ENCODE data around the gene RSU1. TPM values are rescaled to one million over a fixed set of nuclear protein-coding genes. Genes with fewer than 3 reads are reported as not detected.

RSU1 gene
- 10 to 100 TPM; 50.9 to 52.0 TPM for total RNA-seq

- peak; percentile 95 to 97 for ATAC-seq
Measured at GRCh38 chr10:16817125-16818019, at the start of gene RSU1. Gene RSU1, minus strand, starts transcription at chr10:16817424. Its CDS starts 343 bp downstream, at chr10:16817081.

GRCh38 chr10:16866541-16867275 lies 49.5 kb upstream of the RSU1 start:
- ATAC-seq, result no peak
- Mint-ChIP-seq H3K36me3 (no peaks in the 10 kb centered on the region), H3K27ac (no peak overlapping the region), H3K9me3 (no peaks in the 10 kb centered on the region)
- DNase-seq (ENCODE audit: low spot score in 2 of 2), result no peak

More at GRCh38 chr10:16817125-16818019, at the start of gene RSU1:
- Mint-ChIP-seq H3K9me3 (peaks cover 3 to 5% of the 10 kb centered on the region in 2 donors), H3K36me3 (peaks cover 17 to 26% of the 10 kb centered on the region in 2 donors), H3K27ac (peak within 1 kb of the TSS; percentile 93 to 94)
- peak; percentile 99 to 100 for DNase-seq (ENCODE audit: low spot score in 2 of 2)

- ATAC-seq (no peak), DNase-seq (ENCODE audit: low spot score in 2 of 2) (no peak)
- H3K36me3 Mint-ChIP-seq, result no peaks in the 10 kb centered on the region
- no peak overlapping the region for H3K27ac Mint-ChIP-seq
- H3K9me3 Mint-ChIP-seq, result no peaks in the 10 kb centered on the region
Measured at GRCh38 chr10:16865766-16866165, 48.5 kb upstream of the RSU1 start.

- Mint-ChIP-seq H3K27ac (no peak overlapping the region), H3K9me3 (no peaks in the 10 kb centered on the region), H3K36me3 (no peaks in the 10 kb centered on the region)
- ATAC-seq (no peak), DNase-seq (ENCODE audit: low spot score in 2 of 2) (no peak)
Measured at GRCh38 chr10:16863766-16864165, 46.5 kb upstream of the RSU1 start.

GRCh38 chr10:16857419-16857818 lies 40.2 kb upstream of the RSU1 start:
- ATAC-seq, result no peak
- H3K36me3 Mint-ChIP-seq, result no peaks in the 10 kb centered on the region
- H3K27ac Mint-ChIP-seq, result no peak overlapping the region
- H3K9me3 Mint-ChIP-seq, result no peaks in the 10 kb centered on the region
- DNase-seq (ENCODE audit: low spot score in 2 of 2), result no peak

- no peaks in the 10 kb centered on the region for H3K9me3 Mint-ChIP-seq
- no peak for ATAC-seq
- no peak overlapping the region for H3K27ac Mint-ChIP-seq
Measured at GRCh38 chr10:16856567-16856966, 39.3 kb upstream of the RSU1 start.

GRCh38 chr10:16856092-16856491 lies 38.9 kb upstream of the RSU1 start:
- H3K9me3 Mint-ChIP-seq, result no peaks in the 10 kb centered on the region
- DNase-seq (ENCODE audit: low spot score in 2 of 2), result no peak
- H3K36me3 Mint-ChIP-seq, result no peaks in the 10 kb centered on the region
- ATAC-seq, result no peak
- H3K27ac Mint-ChIP-seq, result no peak overlapping the region

More at GRCh38 chr10:16856567-16856966, 39.3 kb upstream of the RSU1 start:
- no peaks in the 10 kb centered on the region for H3K36me3 Mint-ChIP-seq
- no peak for DNase-seq (ENCODE audit: low spot score in 2 of 2)

GRCh38 chr10:16854623-16855022 lies 37.4 kb upstream of the RSU1 start:
- no peaks in the 10 kb centered on the region for H3K36me3 Mint-ChIP-seq

GRCh38 chr10:16853809-16854208 lies 36.6 kb upstream of the RSU1 start:
- Mint-ChIP-seq H3K36me3 (no peaks in the 10 kb centered on the region), H3K27ac (no peak overlapping the region), H3K9me3 (no peaks in the 10 kb centered on the region)
- DNase-seq (ENCODE audit: low spot score in 2 of 2) (no peak), ATAC-seq (no peak)

More at GRCh38 chr10:16854623-16855022, 37.4 kb upstream of the RSU1 start:
- no peak for ATAC-seq
- H3K9me3 Mint-ChIP-seq, result no peaks in the 10 kb centered on the region
- H3K27ac Mint-ChIP-seq, result no peak overlapping the region
- no peak for DNase-seq (ENCODE audit: low spot score in 2 of 2)

- ATAC-seq (no peak), DNase-seq (ENCODE audit: low spot score in 2 of 2) (no peak)
- no peaks in the 10 kb centered on the region for H3K9me3 Mint-ChIP-seq
- H3K27ac Mint-ChIP-seq, result no peak overlapping the region
- no peaks in the 10 kb centered on the region for H3K36me3 Mint-ChIP-seq
Measured at GRCh38 chr10:16853201-16853600, 36.0 kb upstream of the RSU1 start.

GRCh38 chr10:16852624-16853023 lies 35.4 kb upstream of the RSU1 start:
- DNase-seq (ENCODE audit: low spot score in 2 of 2) (no peak), ATAC-seq (no peak)
- Mint-ChIP-seq H3K9me3 (no peaks in the 10 kb centered on the region), H3K27ac (no peak overlapping the region), H3K36me3 (no peaks in the 10 kb centered on the region)

GRCh38 chr10:16848562-16849154 lies 31.4 kb upstream of the RSU1 start:
- ATAC-seq, result no peak
- no peak overlapping the region for H3K27ac Mint-ChIP-seq
- no peaks in the 10 kb centered on the region for H3K9me3 Mint-ChIP-seq
- no peaks in the 10 kb centered on the region for H3K36me3 Mint-ChIP-seq
- DNase-seq (ENCODE audit: low spot score in 2 of 2), result no peak

GRCh38 chr10:16847644-16848043 lies 30.4 kb upstream of the RSU1 start:
- ATAC-seq (no peak), DNase-seq (ENCODE audit: low spot score in 2 of 2) (no peak)
- no peaks in the 10 kb centered on the region for H3K9me3 Mint-ChIP-seq
- no peak overlapping the region for H3K27ac Mint-ChIP-seq
- no peaks in the 10 kb centered on the region for H3K36me3 Mint-ChIP-seq

- Mint-ChIP-seq H3K9me3 (no peaks in the 10 kb centered on the region), H3K27ac (no peak overlapping the region), H3K36me3 (no peaks in the 10 kb centered on the region)
- ATAC-seq, result no peak
- no peak for DNase-seq (ENCODE audit: low spot score in 2 of 2)
Measured at GRCh38 chr10:16845248-16845647, 28.0 kb upstream of the RSU1 start.

GRCh38 chr10:16843252-16843870 lies 26.1 kb upstream of the RSU1 start:
- ATAC-seq, result peak; percentile 84 to 91
- Mint-ChIP-seq H3K9me3 (no peaks in the 10 kb centered on the region), H3K36me3 (no peaks in the 10 kb centered on the region), H3K27ac (no peak overlapping the region)
- DNase-seq (ENCODE audit: low spot score in 2 of 2), result peak in 1 of 2 donors; percentile 18

- ATAC-seq, result peak; percentile 75 to 81
- no peak overlapping the region for H3K27ac Mint-ChIP-seq
- H3K36me3 Mint-ChIP-seq, result no peaks in the 10 kb centered on the region
- no peak for DNase-seq (ENCODE audit: low spot score in 2 of 2)
- no peaks in the 10 kb centered on the region for H3K9me3 Mint-ChIP-seq
Measured at GRCh38 chr10:16835228-16835627, 18.0 kb upstream of the RSU1 start.

Data from activated naive CD4-positive, alpha-beta T cell treated with anti-CD3 and anti-CD28 coated beads, Interleukin-2, amount 50 U/mL, for 72 hours (primary cell).